Nephron progenitor cell (in vitro differentiated cells): ENCODE data around the gene AP1M2.

Experiments
- DNase-seq: peaks from one replicate; pipeline ENCODE4 v3.0.0; 2021
- H3K27ac Mint-ChIP-seq: 2 replicates; pipeline ENCODE4 v1.8.0; 2021; ENCODE audit warnings: mild to moderate bottlenecking, moderate library complexity, mixed read lengths
- H3K27me3 Mint-ChIP-seq: 2 replicates; pipeline ENCODE4 v1.8.0; 2021; ENCODE audit warnings: mild to moderate bottlenecking, low read depth, mixed read lengths; ENCODE audit not compliant: poor library complexity
- H3K36me3 Mint-ChIP-seq: 2 replicates; pipeline ENCODE4 v1.8.0; 2021; ENCODE audit warnings: low read depth, mixed read lengths
- H3K4me1 Mint-ChIP-seq: 2 replicates; pipeline ENCODE4 v1.8.0; 2021; ENCODE audit warnings: mixed read lengths
- H3K4me3 Mint-ChIP-seq: 2 replicates; pipeline ENCODE4 v1.8.0; 2021; ENCODE audit warnings: mild to moderate bottlenecking, moderate library complexity, mixed read lengths
- H3K9me3 Mint-ChIP-seq: 2 replicates; pipeline ENCODE4 v1.8.0; 2021; ENCODE audit warnings: mild to moderate bottlenecking, moderate library complexity, mixed read lengths
- TF ChIP-seq, protein P1 (sequence below): fragments of 200-600 bp; sonication (generic); IDR thresholded peaks from 2 replicates; pipeline ENCODE4 v1.5.0; 2021; ENCODE audit warnings: antibody characterized with exemption

The AP1M2 gene

DNA sequence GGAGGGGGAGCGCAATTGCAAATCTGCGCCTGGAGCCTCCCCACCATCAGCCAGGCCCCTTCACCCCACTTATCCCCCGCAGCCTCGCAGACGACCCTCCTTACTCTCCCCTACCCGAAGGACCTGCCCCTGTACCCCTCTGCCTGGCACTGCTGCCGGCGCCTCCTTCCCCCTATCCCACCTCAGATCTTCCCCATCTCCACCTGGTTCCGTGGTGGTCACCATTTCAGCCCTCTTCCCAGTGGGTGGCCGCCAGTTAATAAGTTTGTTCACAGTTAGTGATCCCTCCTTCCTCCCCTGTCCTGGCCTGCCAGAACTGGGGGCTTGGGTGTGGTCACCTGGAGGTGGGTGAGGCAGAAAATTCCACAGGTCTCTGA, 38.6 kb upstream of the AP1M2 start:
- Mint-ChIP-seq H3K9me3 (no peaks in the 10 kb centered on the region), H3K4me1 (peaks cover 22% of the 10 kb centered on the region), H3K36me3 (peaks cover 19% of the 10 kb centered on the region), H3K4me3 (peak overlapping the region; percentile 81), H3K27me3 (peaks cover 2% of the 10 kb centered on the region), H3K27ac (no peak overlapping the region)
- TF ChIP-seq, protein P1, sequence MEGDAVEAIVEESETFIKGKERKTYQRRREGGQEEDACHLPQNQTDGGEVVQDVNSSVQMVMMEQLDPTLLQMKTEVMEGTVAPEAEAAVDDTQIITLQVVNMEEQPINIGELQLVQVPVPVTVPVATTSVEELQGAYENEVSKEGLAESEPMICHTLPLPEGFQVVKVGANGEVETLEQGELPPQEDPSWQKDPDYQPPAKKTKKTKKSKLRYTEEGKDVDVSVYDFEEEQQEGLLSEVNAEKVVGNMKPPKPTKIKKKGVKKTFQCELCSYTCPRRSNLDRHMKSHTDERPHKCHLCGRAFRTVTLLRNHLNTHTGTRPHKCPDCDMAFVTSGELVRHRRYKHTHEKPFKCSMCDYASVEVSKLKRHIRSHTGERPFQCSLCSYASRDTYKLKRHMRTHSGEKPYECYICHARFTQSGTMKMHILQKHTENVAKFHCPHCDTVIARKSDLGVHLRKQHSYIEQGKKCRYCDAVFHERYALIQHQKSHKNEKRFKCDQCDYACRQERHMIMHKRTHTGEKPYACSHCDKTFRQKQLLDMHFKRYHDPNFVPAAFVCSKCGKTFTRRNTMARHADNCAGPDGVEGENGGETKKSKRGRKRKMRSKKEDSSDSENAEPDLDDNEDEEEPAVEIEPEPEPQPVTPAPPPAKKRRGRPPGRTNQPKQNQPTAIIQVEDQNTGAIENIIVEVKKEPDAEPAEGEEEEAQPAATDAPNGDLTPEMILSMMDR: no peak
- DNase-seq: no peak

DNA sequence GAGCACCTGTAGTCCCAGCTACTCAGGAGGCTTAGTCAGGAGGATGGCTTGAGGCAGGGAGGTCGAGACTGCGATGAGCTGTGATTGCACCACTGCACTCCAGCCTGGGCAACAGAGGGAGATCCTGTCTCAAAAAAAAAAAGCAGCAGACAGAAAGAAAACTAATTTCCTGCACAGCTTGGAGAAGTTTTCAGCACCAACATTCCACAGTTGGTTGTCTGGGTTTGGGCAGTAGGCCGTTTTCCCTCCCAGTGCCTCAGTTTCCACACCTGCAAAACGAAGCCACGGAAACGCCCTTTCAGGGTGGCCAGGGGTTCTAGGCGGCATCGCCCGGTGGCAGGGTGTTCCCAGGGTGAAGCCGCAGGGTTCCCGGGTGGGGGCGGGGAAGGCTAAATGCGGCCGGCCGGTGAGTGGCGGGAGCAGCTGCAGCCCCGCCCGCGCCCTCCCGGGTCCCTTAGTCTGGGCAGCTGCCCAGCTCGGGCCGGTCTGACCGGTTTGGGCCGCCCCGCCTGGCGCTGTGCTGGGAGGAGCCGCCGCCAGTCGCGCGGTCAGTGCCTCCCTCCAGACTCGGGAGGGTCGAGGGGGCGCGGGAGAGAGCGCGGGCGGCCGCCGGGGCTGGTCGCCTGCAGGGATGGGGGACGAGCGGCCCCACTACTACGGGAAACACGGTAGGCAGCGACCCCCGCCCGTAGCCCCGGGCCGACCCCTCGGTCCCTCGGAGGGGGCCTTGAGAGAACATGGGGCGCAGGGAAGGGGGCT, 38.1 kb upstream of the AP1M2 start, which contains the start of gene SLC44A2:
TSS of gene SLC44A2 (plus strand) at position 551 of the 759 bp plus-strand sequence. CDS start at position 632, 81 bp downstream.
- Mint-ChIP-seq H3K4me3 (peak within 1 kb of the TSS; percentile 81), H3K9me3 (no peaks in the 10 kb centered on the region), H3K36me3 (peaks cover 19% of the 10 kb centered on the region), H3K27ac (no peak within 1 kb of the TSS), H3K27me3 (peaks cover 2% of the 10 kb centered on the region), H3K4me1 (peaks cover 26% of the 10 kb centered on the region)
- peak; percentile 82 for DNase-seq
- TF ChIP-seq, protein P1: no peak

DNA sequence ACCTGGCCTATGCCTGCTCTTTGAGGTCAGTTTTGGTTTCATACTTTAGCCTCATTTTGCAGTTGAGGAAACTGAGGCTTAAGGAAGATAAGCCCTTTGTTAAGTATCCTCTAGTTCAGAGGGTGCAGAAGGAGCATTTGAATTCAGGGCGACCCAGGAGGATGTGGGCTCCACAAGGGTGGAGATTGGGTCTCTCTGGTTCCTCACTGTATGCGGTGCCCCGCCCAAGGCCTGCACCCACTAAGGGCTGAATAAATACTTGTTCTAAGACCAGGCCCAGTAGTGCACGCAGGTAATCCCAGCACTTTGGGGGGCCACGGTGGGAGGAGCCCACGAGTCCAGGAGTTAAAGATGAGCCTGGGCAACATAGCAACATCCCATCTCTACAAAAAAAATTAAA, 37.5 kb upstream of the AP1M2 start:
- no peak for DNase-seq
- Mint-ChIP-seq H3K9me3 (no peaks in the 10 kb centered on the region), H3K4me3 (peak overlapping the region; percentile 76), H3K27ac (no peak overlapping the region), H3K4me1 (peaks cover 26% of the 10 kb centered on the region), H3K27me3 (peaks cover 2% of the 10 kb centered on the region), H3K36me3 (peaks cover 19% of the 10 kb centered on the region)
- TF ChIP-seq, protein P1: no peak

DNA sequence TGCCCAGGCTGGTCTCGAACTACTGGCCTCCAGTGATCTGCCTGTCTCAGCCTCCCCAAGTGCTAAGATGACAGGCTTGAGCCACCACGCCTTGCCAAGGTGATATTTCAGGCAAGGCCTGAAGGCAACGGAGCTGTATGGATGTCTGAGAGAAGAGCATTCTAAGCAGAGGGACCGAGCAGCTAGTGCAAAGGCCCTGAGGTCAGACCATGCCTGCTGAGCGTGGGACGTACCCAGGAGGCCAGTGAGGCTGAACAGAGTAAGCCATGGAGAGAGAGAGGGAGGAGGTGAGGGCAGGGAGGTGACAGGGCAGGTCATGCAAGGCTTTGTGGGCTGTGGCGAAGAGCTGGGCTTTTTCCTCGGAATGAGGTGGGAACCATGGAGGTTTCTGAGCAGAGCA, 34.9 kb upstream of the AP1M2 start:
- Mint-ChIP-seq H3K4me3 (no peak overlapping the region), H3K27ac (peak overlapping the region; percentile 74), H3K36me3 (peaks cover 5% of the 10 kb centered on the region), H3K9me3 (no peaks in the 10 kb centered on the region), H3K4me1 (peaks cover 33% of the 10 kb centered on the region), H3K27me3 (peaks cover 2% of the 10 kb centered on the region)
- no peak for DNase-seq
- TF ChIP-seq, protein P1: no peak

DNA sequence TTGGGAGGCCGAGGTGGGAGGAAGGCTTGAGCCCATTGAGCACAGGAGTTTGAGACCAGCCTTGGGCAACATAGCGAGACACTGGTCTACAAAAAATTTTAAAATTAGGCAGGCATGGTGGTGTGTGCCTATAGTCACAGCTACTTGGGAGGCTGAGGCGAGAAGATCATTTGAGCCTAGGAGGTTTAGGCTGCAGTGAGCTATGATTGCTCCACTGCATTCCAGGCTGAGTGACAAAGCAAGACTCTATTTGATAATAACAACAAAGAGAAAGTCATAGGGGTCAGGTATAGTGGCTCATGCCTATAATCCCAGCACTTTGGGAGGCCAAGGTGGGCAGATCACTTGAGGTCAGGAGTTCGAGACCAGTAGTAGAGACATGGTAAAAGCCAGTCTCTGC, 33.7 kb upstream of the AP1M2 start:
- no peaks in the 10 kb centered on the region for H3K9me3 Mint-ChIP-seq
- H3K4me3 Mint-ChIP-seq: no peak overlapping the region
- peaks cover 34% of the 10 kb centered on the region for H3K4me1 Mint-ChIP-seq
- peaks cover 2% of the 10 kb centered on the region for H3K27me3 Mint-ChIP-seq
- TF ChIP-seq, protein P1: no peak
- H3K36me3 Mint-ChIP-seq: peaks cover 5% of the 10 kb centered on the region
- peak overlapping the region; percentile 5 for H3K27ac Mint-ChIP-seq
- no peak for DNase-seq

DNA sequence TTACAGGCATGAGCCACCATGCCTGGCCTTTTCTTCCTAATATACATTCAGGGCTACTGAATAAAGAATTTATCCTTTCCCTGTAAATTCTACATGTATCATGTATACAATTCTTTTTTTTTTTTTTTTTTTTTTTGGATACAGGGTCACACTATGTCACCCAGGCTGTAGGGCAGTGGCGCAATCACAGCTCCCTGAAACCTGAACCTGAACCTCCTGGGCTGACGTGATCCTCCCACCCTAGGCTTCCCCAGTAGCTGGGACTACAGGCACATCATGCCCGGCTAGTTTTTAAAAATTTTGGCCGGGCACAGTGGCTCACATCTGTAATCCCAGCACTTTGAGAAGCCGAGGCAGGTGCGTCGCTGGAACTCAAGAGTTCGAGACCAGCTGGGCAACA, 31.7 kb upstream of the AP1M2 start:
- H3K36me3 Mint-ChIP-seq: peaks cover 10% of the 10 kb centered on the region
- H3K4me1 Mint-ChIP-seq: peaks cover 32% of the 10 kb centered on the region
- H3K27me3 Mint-ChIP-seq: no peaks in the 10 kb centered on the region
- no peaks in the 10 kb centered on the region for H3K9me3 Mint-ChIP-seq
- DNase-seq: no peak
- no peak overlapping the region for H3K27ac Mint-ChIP-seq
- TF ChIP-seq, protein P1: no peak
- no peak overlapping the region for H3K4me3 Mint-ChIP-seq
